HG03439 (cell line): ENCODE measurements around the gene CHRM1.

ENCODE experiments used
- ATAC-seq: cut with Tn5 transposase; IDR thresholded peaks from one replicate; pipeline ENCODE4 v1.9.1; 2021; ENCODE audit warnings: mild to moderate bottlenecking, moderate library complexity; ENCODE audit not compliant: unreplicated experiment

The CHRM1 gene

DNA sequence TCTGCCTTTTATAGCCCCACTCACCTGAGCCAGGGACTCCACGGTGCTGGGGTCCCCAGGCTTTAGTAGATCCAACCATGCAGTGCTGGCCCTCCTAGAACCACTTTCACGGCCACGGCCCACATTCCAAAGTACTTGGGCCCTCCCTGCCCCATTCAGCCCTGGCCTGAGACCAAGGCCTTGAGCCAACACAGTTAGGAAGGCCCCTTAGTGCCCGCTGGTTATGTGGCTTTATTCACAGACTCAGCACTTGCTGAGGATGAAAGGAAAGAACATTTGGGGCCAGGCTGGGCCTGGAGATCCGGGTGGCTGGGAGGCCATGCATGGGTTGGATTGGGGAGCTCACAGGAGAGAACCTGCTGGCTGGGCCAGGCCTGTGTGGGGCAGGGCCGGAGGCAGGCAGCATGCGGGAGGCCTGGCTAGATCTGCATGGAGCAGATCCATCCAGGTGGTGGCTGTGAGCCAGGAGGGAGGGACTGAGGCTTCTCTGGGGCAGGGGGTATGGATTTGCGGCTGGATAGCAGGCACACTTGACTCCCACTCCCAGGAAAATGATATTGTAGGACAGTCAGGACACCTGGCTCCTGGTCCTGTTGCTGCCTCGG, 12.6 kb downstream of the CHRM1 start:
- ATAC-seq: no peak

DNA sequence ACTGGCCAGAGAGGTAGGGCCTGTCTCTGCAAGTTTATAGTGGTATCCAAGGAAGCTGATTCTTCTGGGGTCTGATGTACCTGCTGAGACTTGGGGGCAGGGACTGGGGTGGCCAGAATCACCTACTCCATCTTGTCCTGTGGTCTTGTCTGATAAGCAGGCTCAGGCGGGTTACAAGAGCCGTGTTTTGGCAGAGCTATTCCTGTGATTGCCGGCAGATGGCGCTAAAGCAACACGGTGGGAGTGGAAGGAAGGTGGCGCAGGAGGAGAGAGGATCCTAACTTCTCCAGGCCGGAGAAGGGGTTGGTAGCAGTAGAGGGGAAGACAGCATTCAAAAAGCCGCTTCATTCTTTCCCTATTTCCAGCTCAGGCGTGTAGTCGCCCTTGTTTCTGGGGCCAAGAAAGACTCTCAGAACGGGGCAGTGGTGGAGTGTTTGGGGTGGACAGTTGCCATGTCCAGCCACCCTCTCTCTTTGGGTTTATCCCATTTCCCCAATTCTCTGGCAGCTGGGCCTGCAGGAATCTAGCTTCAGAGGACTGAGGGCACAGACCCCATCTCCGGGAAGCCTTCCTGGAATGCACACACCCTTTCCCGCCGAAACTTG, 15.1 kb downstream of the CHRM1 start:
- ATAC-seq: no peak

DNA sequence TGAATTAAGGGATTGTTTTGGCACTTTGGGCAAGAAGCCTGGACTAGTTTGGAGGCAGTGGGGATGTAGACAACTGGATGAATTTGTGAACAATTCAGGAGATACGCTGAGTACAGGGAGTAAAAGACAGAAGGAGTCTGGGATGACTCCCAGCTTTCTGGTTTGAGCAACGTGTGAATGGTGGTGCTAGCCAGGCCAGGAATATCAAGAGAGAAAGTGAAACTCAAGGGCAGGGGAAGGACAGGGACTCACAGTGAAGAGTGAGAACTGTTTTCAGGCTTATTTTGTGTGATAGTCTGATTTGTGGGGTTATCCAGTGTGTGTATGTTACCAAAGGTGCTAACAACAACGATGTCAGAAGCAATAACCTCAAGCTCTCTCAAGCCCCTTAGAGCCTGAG, 15.9 kb downstream of the CHRM1 start:
- ATAC-seq: no peak

DNA sequence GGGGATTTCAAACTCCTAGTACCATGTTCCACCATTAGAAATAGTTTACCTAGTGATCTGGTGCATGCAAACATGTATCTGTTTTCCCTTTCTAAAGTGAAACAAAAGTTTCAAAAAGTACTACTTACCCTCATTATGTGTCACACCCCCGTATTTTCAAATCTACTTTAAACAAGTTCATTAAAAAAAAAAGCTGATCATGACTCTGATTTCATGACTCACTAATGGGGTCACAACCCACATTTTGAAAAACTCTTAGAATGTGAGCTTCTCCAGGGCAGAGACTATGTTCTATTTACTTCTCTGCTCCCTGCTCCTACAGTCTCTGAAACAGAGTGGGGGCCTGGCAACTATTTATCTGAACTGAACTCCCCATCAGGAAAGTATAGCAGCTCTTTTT, 18.2 kb downstream of the CHRM1 start:
- ATAC-seq: no peak

DNA sequence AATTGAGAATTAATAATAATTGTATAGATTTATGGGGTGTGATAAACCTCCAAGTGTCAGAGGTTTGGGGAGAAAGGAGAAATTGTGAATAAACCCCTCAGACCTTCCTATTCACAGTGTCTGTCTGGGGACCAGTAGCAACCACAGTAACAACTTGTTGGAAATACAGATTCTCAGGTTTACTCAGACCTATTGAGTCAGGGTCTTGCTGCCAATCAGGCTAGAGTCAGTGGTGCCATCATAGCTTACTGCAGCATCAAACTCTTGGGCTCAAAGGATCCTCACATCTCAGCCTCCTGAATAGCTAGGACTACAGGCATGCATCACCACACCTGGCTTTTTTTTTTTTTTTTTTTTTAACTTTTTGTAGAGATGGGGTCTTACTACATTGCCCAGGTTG, 23.1 kb downstream of the CHRM1 start:
- ATAC-seq: no peak

DNA sequence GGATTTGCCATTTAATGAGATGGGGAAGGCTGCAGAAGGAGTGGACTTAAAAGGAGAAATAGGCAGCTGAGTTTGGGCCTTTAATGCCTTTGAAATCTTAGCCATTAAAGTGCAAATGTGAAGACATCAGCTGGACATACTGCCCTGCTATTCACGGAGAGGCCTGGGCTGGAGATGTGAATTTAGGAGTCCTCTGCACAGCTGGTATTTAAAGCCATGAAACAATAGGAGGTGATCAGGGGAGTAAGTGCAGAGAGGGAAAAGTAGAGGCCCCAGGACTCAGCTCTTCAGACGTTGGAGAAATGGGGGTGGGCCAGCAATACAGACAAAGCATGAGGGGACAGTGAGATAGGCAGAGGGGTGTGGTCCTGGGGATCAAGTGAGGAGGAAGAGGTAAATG, 23.9 kb downstream of the CHRM1 start:
- no peak for ATAC-seq

DNA sequence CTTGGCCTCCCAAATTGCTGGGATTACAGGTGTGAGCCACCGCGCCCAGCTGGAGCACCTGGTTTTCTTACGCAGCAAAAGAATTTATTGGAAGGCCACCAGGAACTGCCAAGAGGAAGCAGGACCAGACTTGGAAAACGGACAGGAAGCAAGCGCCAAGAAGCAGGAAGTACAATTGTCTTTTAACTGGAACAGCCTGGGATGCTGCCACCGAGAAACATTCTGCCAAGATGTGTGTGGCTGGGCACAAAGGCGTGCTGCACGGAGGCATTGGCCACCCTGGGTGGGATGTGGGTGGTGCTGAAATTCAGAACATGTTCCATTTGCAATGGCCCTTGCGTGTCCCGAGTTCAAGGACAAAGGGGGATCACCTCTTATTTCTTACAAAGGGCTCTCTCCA, 25.1 kb downstream of the CHRM1 start:
- ATAC-seq: no peak

DNA sequence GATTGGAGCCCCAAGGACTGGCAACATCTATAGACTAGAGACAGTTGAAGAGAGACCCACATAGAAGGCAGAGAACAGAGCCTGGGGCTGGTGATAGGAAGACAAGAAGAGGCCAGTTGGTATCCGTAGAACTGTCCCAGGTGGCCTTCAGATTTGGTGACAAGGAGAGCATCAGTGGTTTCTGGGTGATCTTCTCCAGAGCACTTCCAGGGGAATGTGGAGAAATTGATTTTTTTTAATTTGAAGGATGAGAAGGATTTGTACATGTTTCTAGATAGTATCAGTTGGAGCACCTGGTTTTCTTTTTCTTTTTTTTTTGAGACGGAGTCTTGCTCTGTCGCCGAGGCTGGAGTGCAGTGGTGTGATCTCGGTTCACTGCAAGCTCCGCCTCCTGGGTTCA, 25.7 kb downstream of the CHRM1 start:
- ATAC-seq: no peak

DNA sequence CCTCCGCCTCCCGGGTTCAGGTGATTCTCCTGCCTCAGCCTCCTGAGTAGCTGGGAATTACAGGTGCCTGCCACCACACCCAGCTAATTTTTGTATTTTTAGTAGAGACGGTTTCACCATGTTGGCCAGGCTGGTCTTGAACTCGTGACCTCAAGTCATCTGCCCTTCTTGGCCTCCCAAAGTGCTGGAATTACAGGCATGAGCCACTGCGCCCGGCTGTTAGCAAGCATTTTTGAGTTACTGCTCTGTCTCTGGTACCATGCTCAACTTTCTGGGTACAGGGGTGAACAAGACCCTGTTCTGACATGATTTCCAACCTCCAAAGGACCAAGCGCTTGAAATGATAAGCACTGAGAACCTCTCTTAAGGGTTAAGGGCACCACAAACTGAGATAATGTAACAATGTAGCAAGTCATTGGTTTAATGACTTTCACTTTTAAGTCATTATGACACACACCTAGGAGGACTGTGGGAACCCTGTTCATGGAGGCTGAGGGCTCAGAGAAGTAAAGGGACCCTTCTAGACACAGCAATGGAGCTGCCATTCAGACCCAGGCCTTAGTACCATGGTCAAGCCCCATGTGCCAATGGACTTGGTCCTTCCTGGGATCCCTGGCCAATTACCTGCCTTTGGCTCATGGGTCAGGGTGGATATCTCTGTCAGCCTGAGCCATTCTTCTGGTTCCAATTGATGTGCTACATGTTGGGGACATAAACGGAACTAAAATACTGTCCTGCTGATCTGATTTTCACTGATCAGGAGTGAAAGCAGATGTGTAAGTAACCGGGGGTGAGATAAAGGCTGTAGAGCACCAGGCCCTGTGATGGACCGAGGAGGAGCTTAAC, 28.9 kb downstream of the CHRM1 start:
- ATAC-seq: no peak

DNA sequence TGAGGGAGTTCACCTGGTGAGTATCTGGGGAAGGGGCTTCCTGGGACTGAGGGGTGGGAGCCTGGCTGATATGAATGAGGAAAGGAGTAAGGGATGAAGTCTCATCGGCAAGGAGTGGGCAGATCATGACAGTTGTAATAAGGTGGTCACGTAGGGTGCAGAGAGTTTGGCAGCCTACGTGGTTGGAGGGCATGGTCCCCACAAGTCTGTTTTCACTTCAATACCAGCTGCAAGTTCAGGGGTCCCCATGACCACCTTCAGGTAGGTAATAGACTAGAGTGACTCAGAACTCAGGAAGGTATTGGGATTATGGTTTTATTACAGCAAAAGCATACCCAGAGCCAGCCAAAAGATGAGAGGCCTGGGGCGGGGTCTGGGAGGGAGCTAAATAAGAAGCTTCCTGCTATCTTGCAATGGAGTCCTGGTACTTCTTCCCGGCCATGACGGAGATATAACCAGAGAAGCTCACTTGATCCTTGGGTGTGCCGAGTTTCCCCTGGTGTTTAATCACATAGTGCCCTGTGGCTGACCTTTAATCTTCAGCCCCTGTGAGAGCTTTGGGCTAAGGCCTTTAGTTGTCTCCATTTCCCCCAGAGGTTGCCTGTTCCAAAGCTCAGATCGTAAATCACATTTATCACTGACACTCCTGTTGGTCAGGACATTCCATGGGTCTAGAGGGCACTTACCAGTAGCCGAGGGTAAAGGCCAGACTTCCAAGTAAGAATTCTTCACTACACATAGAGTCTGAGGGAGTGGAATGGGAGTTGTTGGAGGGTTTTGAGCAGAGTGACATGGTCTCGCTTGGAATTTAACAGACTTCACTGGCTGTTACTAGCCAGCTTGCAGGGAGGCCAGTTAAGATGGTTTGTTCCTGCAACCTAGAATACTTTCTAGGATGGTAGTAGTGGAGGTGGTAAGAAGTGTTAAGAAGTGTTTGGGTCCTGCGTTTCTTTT, 31.4 kb downstream of the CHRM1 start:
- no peak for ATAC-seq

DNA sequence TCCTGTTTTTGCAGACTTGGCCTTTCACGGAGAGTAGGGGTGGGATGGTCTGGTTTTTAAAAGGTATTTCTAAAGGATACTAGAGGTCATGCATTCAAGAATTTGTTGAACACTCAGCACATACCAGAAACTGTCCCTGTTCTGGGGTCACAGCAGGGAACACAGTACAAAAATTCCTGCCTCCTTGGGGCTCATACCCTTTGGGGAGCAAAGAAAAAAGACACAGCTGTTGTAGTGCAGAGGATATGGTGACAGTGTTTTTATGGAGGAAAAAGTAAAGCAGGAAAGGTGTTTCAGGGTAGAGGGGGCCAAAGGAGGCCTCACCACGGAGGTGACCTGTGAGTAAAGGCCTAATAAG, 32.1 kb downstream of the CHRM1 start:
- no peak for ATAC-seq

DNA sequence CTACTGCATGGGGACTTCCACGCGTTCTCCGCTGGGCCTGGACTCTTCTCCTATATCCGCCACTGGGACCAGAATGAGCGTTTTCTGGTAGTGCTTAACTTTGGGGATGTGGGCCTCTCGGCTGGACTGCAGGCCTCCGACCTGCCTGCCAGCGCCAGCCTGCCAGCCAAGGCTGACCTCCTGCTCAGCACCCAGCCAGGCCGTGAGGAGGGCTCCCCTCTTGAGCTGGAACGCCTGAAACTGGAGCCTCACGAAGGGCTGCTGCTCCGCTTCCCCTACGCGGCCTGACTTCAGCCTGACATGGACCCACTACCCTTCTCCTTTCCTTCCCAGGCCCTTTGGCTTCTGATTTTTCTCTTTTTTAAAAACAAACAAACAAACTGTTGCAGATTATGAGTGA, 32.8 kb downstream of the CHRM1 start:
- ATAC-seq: no peak

DNA sequence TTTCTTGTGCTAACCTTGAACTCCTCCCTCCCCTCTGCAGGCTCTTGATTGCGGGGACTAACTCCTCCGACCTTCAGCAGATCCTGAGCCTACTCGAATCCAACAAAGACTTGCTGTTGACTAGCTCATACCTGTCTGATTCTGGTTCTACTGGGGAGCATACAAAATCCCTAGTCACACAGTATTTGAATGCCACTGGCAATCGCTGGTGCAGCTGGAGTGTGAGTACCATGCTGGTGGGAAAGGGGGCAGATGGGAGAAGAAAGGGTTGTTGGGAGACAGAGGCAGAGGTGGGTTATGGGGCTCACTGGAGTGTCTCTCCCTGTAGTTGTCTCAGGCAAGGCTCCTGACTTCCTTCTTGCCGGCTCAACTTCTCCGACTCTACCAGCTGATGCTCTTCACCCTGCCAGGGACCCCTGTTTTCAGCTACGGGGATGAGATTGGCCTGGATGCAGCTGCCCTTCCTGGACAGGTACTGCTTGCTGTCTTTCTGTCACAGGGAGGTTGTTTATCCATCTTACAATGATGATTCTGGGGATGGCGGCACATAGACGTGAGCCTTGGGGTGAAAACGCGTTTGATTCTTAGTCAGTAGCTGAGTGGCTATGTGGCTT, 35.9 kb downstream of the CHRM1 start:
- no peak for ATAC-seq

DNA sequence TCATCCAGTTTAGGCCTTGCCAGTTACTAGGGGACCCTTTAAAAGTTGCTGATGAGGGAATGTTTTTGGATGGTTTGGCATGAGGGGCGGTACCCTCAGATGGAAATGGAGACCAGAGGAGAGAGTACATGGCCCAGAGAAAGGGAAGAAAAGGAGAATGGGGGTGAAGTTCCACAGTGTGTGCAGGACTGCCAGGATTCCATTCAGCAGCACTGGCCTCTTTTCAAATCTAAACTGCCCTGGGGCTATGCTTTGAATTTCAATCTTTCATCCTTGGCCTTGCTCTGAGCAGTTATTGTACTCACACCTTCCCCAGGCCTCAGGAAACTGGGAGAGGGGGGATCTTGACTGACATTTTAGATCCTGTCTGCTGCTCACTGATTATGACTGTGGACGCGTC, 37.5 kb downstream of the CHRM1 start:
- ATAC-seq: no peak

DNA sequence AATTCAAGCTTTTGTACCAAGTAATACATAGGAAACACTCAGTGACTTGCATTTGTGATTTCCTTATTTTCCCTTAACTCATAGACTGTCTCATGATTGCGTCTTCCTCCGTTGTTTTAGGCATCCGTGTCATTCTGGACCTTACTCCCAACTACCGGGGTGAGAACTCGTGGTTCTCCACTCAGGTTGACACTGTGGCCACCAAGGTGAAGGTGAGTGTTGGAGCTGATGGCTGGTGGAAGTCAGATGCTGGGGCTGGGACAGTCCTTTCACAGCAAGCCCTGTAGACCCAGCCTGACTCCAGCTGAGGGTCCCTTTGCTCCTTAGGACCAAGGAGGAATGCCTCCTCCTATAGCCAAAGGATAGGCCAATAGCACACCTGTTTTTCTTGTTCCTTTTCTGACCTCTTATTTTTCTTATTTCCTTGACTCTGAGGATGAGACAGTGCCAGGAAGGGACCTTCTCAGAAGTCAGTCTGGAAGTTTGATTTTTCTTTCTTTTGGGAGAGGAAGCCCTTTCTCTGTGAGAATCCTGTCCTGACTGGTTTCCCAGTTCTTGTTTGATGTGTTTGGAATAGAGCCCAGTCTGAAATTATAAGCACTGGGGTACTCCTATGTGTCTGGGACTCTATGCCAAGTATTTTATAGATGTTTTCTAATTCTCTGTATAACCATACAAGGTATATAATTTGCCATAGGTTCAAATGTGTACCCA, 38.2 kb downstream of the CHRM1 start:
- no peak for ATAC-seq

DNA sequence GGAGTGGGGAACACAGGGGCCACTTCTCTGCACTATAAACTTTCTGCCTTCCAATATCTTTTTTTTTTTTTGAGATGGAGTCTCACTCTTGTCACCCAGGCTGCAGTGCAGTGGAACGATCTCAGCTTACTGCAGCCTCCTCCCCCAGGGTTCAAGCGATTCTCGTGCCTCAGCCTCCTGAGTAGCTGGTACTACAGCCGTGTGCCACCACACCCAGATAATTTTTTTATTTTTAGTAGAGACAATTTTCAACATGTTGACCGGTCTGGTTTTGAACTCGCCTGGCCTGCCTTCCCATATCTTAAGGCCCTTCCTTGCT, 38.8 kb downstream of the CHRM1 start:
- no peak for ATAC-seq

DNA sequence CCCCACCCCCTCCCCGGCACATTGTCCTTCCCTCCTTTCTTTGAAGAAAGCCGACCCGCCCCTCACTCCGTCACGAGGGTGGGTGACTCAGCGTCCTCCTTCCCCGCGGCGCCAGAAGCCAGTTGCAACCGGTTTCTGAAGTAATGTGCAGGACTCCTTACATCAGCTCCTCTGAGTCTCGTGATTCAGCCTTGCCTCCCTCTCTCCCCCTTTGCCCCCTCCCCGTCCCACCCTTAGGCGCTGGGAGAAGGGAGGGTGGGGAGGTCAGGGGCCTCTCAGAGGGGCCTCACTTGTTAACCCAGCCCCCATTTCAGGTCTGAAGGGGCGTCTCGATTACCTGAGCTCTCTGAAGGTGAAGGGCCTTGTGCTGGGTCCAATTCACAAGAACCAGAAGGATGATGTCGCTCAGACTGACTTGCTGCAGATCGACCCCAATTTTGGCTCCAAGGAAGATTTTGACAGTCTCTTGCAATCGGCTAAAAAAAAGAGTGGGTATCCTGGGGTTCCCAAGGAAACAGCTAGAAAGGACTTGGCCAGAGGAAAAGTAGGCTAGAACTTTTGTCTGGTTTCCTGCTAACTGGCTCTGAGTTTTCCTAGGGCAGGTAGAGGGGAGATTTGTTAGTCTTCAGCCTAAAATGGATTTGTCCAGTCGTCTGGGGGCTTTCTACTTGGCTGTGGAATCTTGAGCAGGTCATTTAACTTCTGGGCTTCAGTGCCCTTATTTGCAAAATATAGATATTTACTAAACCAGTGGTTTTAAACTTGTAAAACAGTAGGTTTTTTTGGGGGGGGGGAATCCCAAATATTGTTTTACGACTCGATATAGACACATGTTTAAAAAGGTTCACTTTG, 39.4 kb downstream of the CHRM1 start:
- ATAC-seq: peak; percentile 42

DNA sequence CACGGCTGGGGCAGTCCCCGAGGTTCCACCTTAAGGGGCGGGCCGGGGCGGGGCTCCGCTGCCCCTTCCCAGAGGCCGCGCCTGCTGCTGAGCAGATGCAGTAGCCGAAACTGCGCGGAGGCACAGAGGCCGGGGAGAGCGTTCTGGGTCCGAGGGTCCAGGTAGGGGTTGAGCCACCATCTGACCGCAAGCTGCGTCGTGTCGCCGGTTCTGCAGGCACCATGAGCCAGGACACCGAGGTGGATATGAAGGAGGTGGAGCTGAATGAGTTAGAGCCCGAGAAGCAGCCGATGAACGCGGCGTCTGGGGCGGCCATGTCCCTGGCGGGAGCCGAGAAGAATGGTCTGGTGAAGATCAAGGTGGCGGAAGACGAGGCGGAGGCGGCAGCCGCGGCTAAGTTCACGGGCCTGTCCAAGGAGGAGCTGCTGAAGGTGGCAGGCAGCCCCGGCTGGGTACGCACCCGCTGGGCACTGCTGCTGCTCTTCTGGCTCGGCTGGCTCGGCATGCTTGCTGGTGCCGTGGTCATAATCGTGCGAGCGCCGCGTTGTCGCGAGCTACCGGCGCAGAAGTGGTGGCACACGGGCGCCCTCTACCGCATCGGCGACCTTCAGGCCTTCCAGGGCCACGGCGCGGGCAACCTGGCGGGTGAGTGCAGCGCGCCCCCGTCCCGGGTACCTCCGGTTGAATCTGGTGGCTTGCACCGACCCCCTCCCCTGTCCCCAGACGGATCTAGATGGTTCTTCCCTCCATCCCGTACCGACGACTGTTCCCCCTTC, 40.2 kb downstream of the CHRM1 start, which contains the start of gene SLC3A2:
TSS of gene SLC3A2 (plus strand) at position 94 of the 776 bp plus-strand sequence. CDS start at position 222, 128 bp downstream.
- ATAC-seq: peak; percentile 74
